GM10847 (cell line): ENCODE results near the gene ANTXR1.

ENCODE experiments used
- POLR2A ChIP-seq: IDR thresholded peaks from 2 replicates; pipeline ENCODE4 v1.6.1; 2011; ENCODE audit not compliant: insufficient read length; ENCODE audit errors: extremely low read depth

Gene ANTXR1

GRCh38 chr2:69212238-69213028, 199.5 kb downstream of the ANTXR1 start:
- TF ChIP-seq POLR2A: no peak

GRCh38 chr2:69213201-69213600, 200.2 kb downstream of the ANTXR1 start:
- TF ChIP-seq POLR2A: no peak

GRCh38 chr2:69213782-69214181, 200.8 kb downstream of the ANTXR1 start:
- no peak for TF ChIP-seq POLR2A

GRCh38 chr2:69214898-69215297, 201.9 kb downstream of the ANTXR1 start:
- no peak for TF ChIP-seq POLR2A

- TF ChIP-seq POLR2A: no peak
These were observed 203.8 kb downstream of the ANTXR1 start for GRCh38 chr2:69216535-69217332.

GRCh38 chr2:69217333-69218080, 204.5 kb downstream of the ANTXR1 start:
- no peak for TF ChIP-seq POLR2A

GRCh38 chr2:69221512-69221911, 208.5 kb downstream of the ANTXR1 start:
- no peak for TF ChIP-seq POLR2A

GRCh38 chr2:69221960-69222751, 209.2 kb downstream of the ANTXR1 start:
- no peak for TF ChIP-seq POLR2A

GRCh38 chr2:69222953-69223658, 210.1 kb downstream of the ANTXR1 start:
- TF ChIP-seq POLR2A: no peak

- TF ChIP-seq POLR2A: no peak
These were observed 211.0 kb downstream of the ANTXR1 start for GRCh38 chr2:69223759-69224511.

- no peak for TF ChIP-seq POLR2A
These were observed 211.5 kb downstream of the ANTXR1 start for GRCh38 chr2:69224512-69224837.

- no peak for TF ChIP-seq POLR2A
These were observed 213.0 kb downstream of the ANTXR1 start for GRCh38 chr2:69225933-69226332.

- TF ChIP-seq POLR2A: no peak
These were observed 213.9 kb downstream of the ANTXR1 start for GRCh38 chr2:69226903-69227302.

- no peak for TF ChIP-seq POLR2A
These were observed 214.7 kb downstream of the ANTXR1 start for GRCh38 chr2:69227716-69228115.
